ENCODE data around the gene SLC28A2. TPM values are rescaled to one million over a fixed set of nuclear protein-coding genes. Genes with fewer than 3 reads are reported as not detected.

Gene SLC28A2
- total RNA-seq (2021; ENCODE audit: unreplicated experiment) (0.23 TPM), Bru-seq, nascent RNA (percentile 8 among the genes with signal in this experiment), BruChase-seq, experiment 1, labeled RNA remaining after a 2-hour chase (percentile 8 among the genes with signal in this experiment), BruChase-seq, experiment 2, labeled RNA remaining after a 6-hour chase (percentile 2 among the genes with signal in this experiment)
- not detected for polyA plus RNA-seq (2012; ENCODE audit: insufficient read length)
- long read RNA-seq, result 0 reads

GRCh38 chr15:45251888-45252287 lies at the start of gene SLC28A2:
TSS of gene SLC28A2 (plus strand) at chr15:45252234. CDS start at chr15:45253216, 982 bp downstream.
- intact Hi-C loops (cut with micrococcal nuclease; ENCODE audit: unreplicated experiment) (no loop called here), in situ Hi-C loops (cut with HindIII; ENCODE audit: low pct_unique_long_range_greater_than_20kb, low sequenced_read_pairs) (no loop called here)
- Histone ChIP-seq H3K9me3 (ENCODE audit: control insufficient read depth, insufficient read depth, low read depth, low read length) (no peaks in the 10 kb centered on the region; the same call in 1 of the 2 replicates), H3K27me3 (ENCODE audit: control insufficient read depth, insufficient read depth, low read length) (no peaks in the 10 kb centered on the region), H3K4me3 (ENCODE audit: low read depth in 2 of 2, low read length in 2 of 2) (no peak within 1 kb of the TSS), H3K4me1 (ENCODE audit: control insufficient read depth, insufficient read depth, low read length) (no peaks in the 10 kb centered on the region), H3K36me3 (ENCODE audit: control insufficient read depth, insufficient read depth, low read length) (no peaks in the 10 kb centered on the region), H3K27ac (ENCODE audit: low read length) (peak within 1 kb of the TSS; percentile 48; the same call in 1 of the 2 replicates)
- CTCF ChIA-PET, result interaction anchor here (0.6 kb wide), 1 partner anchor 18 kb away, joined by 5 read pairs; no protein-coding TSS in a partner anchor
- DNase-seq (ENCODE audit: low read depth, low spot score) (no peak), ATAC-seq (no peak)
- TF ChIP-seq REST (IDR thresholded peaks at IDR 0.05; ENCODE audit: insufficient read depth in 1 of 2, low read depth in 2 of 2, low read length in 1 of 2), result no peak
- no peak for TF ChIP-seq TCF7L2 (IDR thresholded peaks at IDR 0.05; ENCODE audit: low read depth, low read length)
- TF ChIP-seq POLR2AphosphoS5 (IDR thresholded peaks at IDR 0.05; ENCODE audit: low read depth, low read length), result no peak
- TF ChIP-seq CTCF (IDR thresholded peaks at IDR 0.05), result no peak
- no peak for TF ChIP-seq SIN3A (IDR thresholded peaks at IDR 0.05; ENCODE audit: borderline replicate concordance, insufficient read depth, low read depth, low read length)
- BruUV-seq (replicated peaks), result no TSS peak
- POLR2A ChIA-PET, result no interaction called here

- H3K4me1 ChIP-seq (ENCODE audit: control insufficient read depth, insufficient read depth, low read length), result peaks cover 6% of the 10 kb centered on the region
- no peak for DNase-seq (ENCODE audit: low read depth, low spot score)
- no peak overlapping the region for H3K27ac ChIP-seq (ENCODE audit: low read length)
- in situ Hi-C loops (cut with HindIII; ENCODE audit: low pct_unique_long_range_greater_than_20kb, low sequenced_read_pairs) (no loop called here), intact Hi-C loops (cut with micrococcal nuclease; ENCODE audit: unreplicated experiment) (no loop called here)
- no TSS peak for BruUV-seq (replicated peaks)
- ChIA-PET POLR2A (no interaction called here), CTCF (interaction anchor here (1.5 kb wide), 1 partner anchor 40 kb away, joined by 5 read pairs; no protein-coding TSS in a partner anchor)
- TF ChIP-seq SIN3A (IDR thresholded peaks at IDR 0.05; ENCODE audit: borderline replicate concordance, insufficient read depth, low read depth, low read length), result no peak
- no peak for TF ChIP-seq TCF7L2 (IDR thresholded peaks at IDR 0.05; ENCODE audit: low read depth, low read length)
- no peak for TF ChIP-seq REST (IDR thresholded peaks at IDR 0.05; ENCODE audit: insufficient read depth in 1 of 2, low read depth in 2 of 2, low read length in 1 of 2)
- TF ChIP-seq POLR2AphosphoS5 (IDR thresholded peaks at IDR 0.05; ENCODE audit: low read depth, low read length), result no peak
- TF ChIP-seq CTCF (IDR thresholded peaks at IDR 0.05), result no peak
- ATAC-seq, result no peak
- no peaks in the 10 kb centered on the region for H3K27me3 ChIP-seq (ENCODE audit: control insufficient read depth, insufficient read depth, low read length)
- no peaks in the 10 kb centered on the region for H3K36me3 ChIP-seq (ENCODE audit: control insufficient read depth, insufficient read depth, low read length)
- H3K9me3 ChIP-seq (ENCODE audit: control insufficient read depth, insufficient read depth, low read depth, low read length), result no peaks in the 10 kb centered on the region
- H3K4me3 ChIP-seq (ENCODE audit: low read depth in 2 of 2, low read length in 2 of 2), result no peak overlapping the region
These were observed 48.9 kb upstream of the SLC28A2 start for GRCh38 chr15:45203182-45203581.
